Small intestine (tissue), 7 donors: Measurements from ENCODE around the gene NAB1. TPM values are rescaled to one million over a fixed set of nuclear protein-coding genes. Genes with fewer than 3 reads are reported as not detected.

ENCODE experiments used
- DNase-seq, 2 donors: peaks; one replicate each; pipeline versions ENCODE4 v3.0.0 to v3.0.0-alpha.2; 2013
- FAIRE-seq: peaks from 2 replicates; lab custom pipeline; 2012; peaks lifted over from hg19 to GRCh38; lab: Jason Lieb, UNC
- H3K27ac ChIP-seq, 3 donors: one replicate each; pipeline ENCODE4 v1.5.1; 2013; ENCODE audit warnings: low read length in 2 of 3, mild to moderate bottlenecking in 2 of 3, control low read depth in 1 of 3, inconsistent platforms in 1 of 3, low read depth in 1 of 3, moderate library complexity in 1 of 3
- H3K27me3 ChIP-seq, 3 donors: one replicate each; pipeline ENCODE4 v1.6.1; 2013; ENCODE audit warnings: low read length in 3 of 3, inconsistent platforms in 1 of 3; ENCODE audit not compliant: control insufficient read depth in 3 of 3, insufficient read depth in 3 of 3
- H3K36me3 ChIP-seq, 3 donors: one replicate each; pipeline ENCODE4 v1.6.1; 2013; ENCODE audit warnings: low read length in 3 of 3, inconsistent platforms in 1 of 3, low read depth in 1 of 3, mild to moderate bottlenecking in 1 of 3, moderate library complexity in 1 of 3; ENCODE audit not compliant: control insufficient read depth in 3 of 3, insufficient read depth in 2 of 3
- H3K4me1 ChIP-seq, 3 donors: one replicate each; pipeline ENCODE4 v1.6.1; 2013; ENCODE audit warnings: low read length in 2 of 3, inconsistent platforms in 1 of 3, low read depth in 1 of 3, mild to moderate bottlenecking in 1 of 3, moderate library complexity in 1 of 3; ENCODE audit not compliant: control insufficient read depth in 3 of 3, insufficient read depth in 2 of 3
- H3K4me3 ChIP-seq, 3 donors: one replicate each; pipeline ENCODE4 v1.5.1; 2013; ENCODE audit warnings: low read length in 3 of 3, control low read depth in 1 of 3, inconsistent platforms in 1 of 3, low read depth in 1 of 3, mild to moderate bottlenecking in 1 of 3, moderate library complexity in 1 of 3
- H3K9me3 ChIP-seq, 2 donors: one replicate each; pipeline ENCODE4 v1.6.1; 2013; ENCODE audit warnings: low read depth in 1 of 2, low read length in 1 of 2; ENCODE audit not compliant: control insufficient read depth in 2 of 2, insufficient read depth in 1 of 2
- WGBS, 3 donors: extraction: QIAGEN DNeasy Blood & Tissue Kit; methylation state at CpG; one replicate each; pipeline ENCODE4 v1.1.7; 2013; 5-methylcytosine and 5-hydroxymethylcytosine counted together
- polyA plus RNA-seq, 4 donors: library from polyadenylated mRNA; stranded (reverse) in 3 of 4; unstranded in 1 of 4; fragments of 200-250 nt in 3 of 4; fragments of 120-200 nt in 1 of 4; gene quantifications; one replicate each; pipeline versions ENCODE4 v1.2.1 to v1.2.3, GENCODE V29; 2013
- donor health status: healthy with polysubstance abuse.
- donor health status: control.
- donor health status: control.
- donor health status: Bipolar disorder and iron deficiency.
- donor health status: healthy.

The NAB1 gene
- polyA plus RNA-seq, 4 donors = 5.1 to 44.1 (median 11.6) TPM

DNA sequence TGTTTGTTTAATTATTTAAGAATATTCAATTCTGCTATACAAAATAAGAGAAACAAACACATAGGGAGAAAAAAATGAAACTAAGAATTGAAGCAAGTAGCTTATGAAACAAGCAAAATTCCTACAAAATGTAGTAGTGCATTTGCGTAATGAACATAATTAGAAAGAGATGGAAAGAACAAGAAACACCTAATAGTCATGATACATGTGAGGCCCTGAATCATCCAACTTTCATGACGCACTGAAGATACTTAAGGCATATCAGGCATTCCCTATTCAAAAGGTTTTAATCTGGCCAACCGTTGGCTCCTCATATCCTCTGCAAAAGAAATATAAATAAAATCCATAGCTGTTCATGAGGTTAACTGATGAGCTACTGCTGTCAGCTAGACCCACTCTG, 14.5 kb upstream of the NAB1 start:
- DNase-seq = no peak
- WGBS, 3 donors = 90 to 96% (median 95%) methylated on average over 3 of the region's 3 CpGs
- no peaks in the 10 kb centered on the region for H3K27me3 ChIP-seq
- no peaks in the 10 kb centered on the region for H3K4me1 ChIP-seq
- no peak overlapping the region for H3K27ac ChIP-seq
- no peak for FAIRE-seq
- no peak overlapping the region for H3K4me3 ChIP-seq
- no peaks in the 10 kb centered on the region for H3K9me3 ChIP-seq
- H3K36me3 ChIP-seq = no peaks in the 10 kb centered on the region

DNA sequence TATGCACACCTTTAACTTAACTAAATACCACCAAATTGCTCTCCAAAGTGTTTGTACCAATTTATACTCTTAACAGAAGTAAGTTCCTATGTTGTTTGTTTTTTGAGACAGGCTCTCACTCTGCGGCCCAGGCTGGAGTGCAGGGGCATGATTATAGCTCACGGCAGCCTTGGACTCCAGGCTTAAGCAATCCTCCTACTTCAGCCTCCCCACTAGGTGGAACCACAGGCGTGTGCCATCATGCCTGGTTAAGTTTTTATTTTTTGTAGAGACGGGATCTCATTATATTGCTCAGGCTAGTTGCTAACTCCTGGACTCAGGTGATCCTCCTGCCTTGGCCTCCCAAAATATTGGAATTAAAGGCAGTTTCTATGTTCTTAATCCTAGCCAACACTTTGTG, 13.1 kb upstream of the NAB1 start:
- H3K36me3 ChIP-seq = no peaks in the 10 kb centered on the region
- no peaks in the 10 kb centered on the region for H3K9me3 ChIP-seq
- H3K4me1 ChIP-seq = no peaks in the 10 kb centered on the region
- H3K27me3 ChIP-seq = no peaks in the 10 kb centered on the region
- 96 to 98% (median 97%) methylated on average over 4 of the region's 4 CpGs for WGBS, 3 donors
- no peak for FAIRE-seq
- DNase-seq = no peak
- H3K27ac ChIP-seq = no peak overlapping the region
- H3K4me3 ChIP-seq = no peak overlapping the region

DNA sequence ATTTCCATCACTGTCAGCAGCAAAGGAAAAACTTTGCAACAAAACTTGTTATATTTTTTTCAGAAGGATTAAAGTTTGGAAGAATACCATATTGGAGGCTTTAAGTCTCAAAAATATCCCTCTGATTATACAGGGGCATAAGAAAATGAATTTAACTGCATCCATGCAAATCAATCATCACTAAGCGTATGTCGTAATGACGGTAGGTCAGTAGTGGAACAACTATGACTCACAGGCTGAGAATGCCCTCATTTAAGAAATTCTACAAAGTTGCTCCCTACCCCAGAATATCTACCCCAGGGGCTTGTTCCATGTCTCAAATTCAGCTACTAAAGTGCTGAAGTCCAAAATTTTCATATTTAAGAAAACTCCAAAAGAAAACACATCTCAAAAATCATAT, 12.5 kb upstream of the NAB1 start:
- Histone ChIP-seq H3K4me3 (no peak overlapping the region), H3K27me3 (no peaks in the 10 kb centered on the region), H3K36me3 (no peaks in the 10 kb centered on the region), H3K27ac (no peak overlapping the region), H3K4me1 (no peaks in the 10 kb centered on the region), H3K9me3 (no peaks in the 10 kb centered on the region)
- FAIRE-seq (no peak), DNase-seq (no peak)
- WGBS, 3 donors = 62 to 93% (median 77%) methylated on average over 3 of the region's 3 CpGs

DNA sequence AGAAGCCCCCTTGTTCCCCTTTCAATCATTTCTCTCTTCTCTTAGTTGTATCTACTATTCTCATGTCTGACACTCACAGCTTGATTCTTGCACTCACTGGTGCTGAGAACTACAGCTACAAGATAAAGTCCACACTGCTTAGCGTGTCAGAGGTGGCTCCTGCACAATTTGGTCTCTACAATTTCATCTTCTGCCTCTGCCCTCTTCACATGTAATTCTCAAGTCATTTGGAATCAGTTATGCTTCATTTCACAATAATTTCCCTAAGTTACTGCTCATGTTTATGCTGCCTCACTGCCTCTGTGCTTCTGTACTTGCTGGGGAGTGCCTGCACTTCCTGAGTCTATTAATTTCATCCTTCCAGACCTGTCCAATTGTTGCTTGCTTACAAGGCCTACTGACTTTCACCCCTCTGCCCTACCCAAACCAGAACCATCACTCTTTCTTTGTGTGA, 11.6 kb upstream of the NAB1 start:
- Histone ChIP-seq H3K36me3 (no peaks in the 10 kb centered on the region), H3K27ac (no peak overlapping the region), H3K27me3 (no peaks in the 10 kb centered on the region), H3K4me3 (no peak overlapping the region), H3K4me1 (no peaks in the 10 kb centered on the region), H3K9me3 (no peaks in the 10 kb centered on the region)
- peak in 1 of 2 donors; percentile 16 for DNase-seq
- WGBS, 3 donors = 23 to 40% (median 39%) methylated on average over 1 of the region's 1 CpG
- no peak for FAIRE-seq

DNA sequence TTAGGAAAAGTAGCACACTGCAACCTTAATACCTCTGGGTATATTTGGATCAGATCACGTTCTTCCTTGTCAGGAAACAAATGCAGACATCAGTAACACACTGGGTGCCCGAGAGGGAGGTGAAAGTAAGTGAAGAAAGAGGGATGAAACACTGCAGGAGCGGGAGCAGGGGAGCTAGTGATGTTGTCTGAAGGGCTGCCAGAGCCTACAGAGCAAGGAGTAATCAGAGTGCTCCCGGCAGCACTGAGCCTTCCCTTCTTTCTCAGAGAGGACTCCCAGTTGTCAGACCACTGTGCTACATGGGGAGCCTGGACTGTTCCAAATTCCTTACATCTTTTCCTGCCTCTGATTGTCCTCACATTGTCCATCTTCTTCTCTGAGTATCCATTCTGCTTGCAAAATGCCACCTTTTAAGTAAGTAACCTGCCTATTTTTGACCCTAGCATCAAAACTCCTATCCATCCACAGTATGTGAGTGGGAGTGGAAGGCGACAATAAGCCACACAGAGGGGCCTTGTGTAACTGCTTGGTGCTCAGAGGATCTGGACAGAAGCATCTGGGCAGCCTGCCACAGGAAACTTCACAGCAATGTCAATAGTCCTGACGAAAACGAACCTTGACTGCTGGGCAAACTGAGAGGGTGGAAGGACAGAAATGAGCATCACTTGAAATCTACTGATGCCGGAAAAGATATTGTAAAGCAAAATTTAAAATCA, 10.8 kb upstream of the NAB1 start:
- Histone ChIP-seq H3K4me3 (no peak overlapping the region), H3K27me3 (no peaks in the 10 kb centered on the region), H3K27ac (peak overlapping the region in 1 of 3 donors; percentile 14), H3K4me1 (no peaks in the 10 kb centered on the region), H3K9me3 (no peaks in the 10 kb centered on the region), H3K36me3 (no peaks in the 10 kb centered on the region)
- no peak for FAIRE-seq
- DNase-seq = no peak
- 71 to 79% (median 72%) methylated on average over 8 of the region's 8 CpGs for WGBS, 3 donors

DNA sequence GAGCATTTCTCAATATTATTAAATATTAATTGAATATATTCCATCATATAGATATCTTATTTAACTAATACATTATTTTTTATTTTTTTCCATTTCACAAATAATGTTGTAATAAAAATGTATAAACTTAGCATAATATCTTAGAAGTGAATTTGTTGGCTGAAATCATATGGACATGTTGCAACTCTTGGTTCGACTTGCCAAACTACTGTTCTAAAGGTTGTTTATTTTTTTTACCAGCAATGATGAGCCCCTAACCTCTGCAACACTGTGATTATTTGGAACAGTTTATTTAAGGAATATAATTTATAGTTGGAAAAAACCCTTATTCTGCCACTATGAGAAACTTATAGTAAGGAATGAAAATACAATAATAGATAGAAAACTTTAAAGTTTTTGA, 8.8 kb upstream of the NAB1 start:
- FAIRE-seq (no peak), DNase-seq (no peak)
- no peak overlapping the region for H3K27ac ChIP-seq
- WGBS, 3 donors = 75 to 90% (median 85%) methylated on average over 1 of the region's 1 CpG
- no peak overlapping the region for H3K4me3 ChIP-seq
- H3K36me3 ChIP-seq = no peaks in the 10 kb centered on the region
- no peaks in the 10 kb centered on the region for H3K9me3 ChIP-seq
- H3K27me3 ChIP-seq = no peaks in the 10 kb centered on the region
- no peaks in the 10 kb centered on the region for H3K4me1 ChIP-seq

DNA sequence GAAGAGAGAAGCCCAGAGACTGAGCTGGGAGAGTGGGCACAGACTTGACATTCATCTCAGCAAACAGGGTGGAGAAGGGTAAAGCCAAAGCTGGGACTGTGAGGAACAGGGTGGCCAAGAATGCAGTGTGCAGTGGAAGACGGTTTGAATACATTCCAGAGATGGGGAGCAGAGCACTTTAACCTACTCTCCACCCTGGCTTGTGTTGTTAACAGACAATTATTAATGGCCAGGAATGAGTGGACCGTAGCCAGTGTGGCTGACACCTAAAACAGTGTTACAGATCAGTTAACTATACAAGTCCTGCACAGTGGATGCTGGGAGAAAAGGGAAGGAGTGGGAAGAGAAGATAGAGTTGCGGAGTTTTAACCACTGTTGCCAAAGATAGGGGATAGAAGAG, 7.4 kb upstream of the NAB1 start:
- no peak for FAIRE-seq
- Histone ChIP-seq H3K27ac (no peak overlapping the region), H3K9me3 (no peaks in the 10 kb centered on the region)

DNA sequence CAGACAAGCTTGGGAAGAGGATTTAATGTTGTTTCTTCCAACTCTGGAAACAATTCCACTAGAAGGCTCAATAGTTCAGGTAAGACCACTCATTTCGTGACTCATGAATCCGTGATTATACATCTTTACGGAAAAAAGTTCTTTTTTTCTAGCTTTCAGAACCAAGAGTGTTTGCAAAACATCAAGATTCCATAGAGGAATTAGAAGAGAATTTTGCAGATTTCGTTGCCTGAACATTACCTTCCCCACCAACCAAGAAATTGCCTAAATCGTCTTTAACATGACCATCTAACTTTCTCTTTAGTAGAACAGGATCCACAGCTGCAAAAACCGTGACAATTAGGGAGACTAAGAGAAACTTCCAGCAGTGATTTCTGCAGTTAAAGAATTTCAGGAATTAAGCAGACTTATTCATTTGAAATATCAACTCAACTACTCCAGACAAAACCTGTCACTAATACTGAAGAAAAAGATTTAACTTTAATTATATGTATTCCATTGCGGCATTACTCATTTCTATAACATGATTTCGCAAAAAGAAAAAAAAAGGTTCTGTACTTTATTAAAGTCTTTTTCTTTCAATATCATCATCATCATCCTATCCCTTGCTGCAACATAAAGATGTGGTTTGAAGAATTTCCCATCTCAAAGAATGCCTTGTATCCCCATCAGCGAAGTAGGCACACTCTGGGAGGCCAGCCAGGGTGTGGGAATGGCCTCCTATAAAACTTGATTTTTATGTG, 1.9 kb upstream of the NAB1 start:
- FAIRE-seq = no peak
- no peaks in the 10 kb centered on the region for H3K27me3 ChIP-seq
- H3K9me3 ChIP-seq = no peaks in the 10 kb centered on the region
- no peak overlapping the region for H3K4me3 ChIP-seq
- peaks cover 0 to 2% (median 0%) of the 10 kb centered on the region in 3 donors for H3K4me1 ChIP-seq
- H3K27ac ChIP-seq = no peak overlapping the region
- no peaks in the 10 kb centered on the region for H3K36me3 ChIP-seq
- DNase-seq = no peak
- 63 to 75% (median 74%) methylated on average over 9 of the region's 9 CpGs for WGBS, 3 donors

More for the DNA sequence above, 7.4 kb upstream of the NAB1 start:
- WGBS, 3 donors = 77 to 83% (median 81%) methylated on average over 3 of the region's 3 CpGs
- H3K36me3 ChIP-seq = no peaks in the 10 kb centered on the region
- DNase-seq = no peak
- H3K4me3 ChIP-seq = no peak overlapping the region
- no peaks in the 10 kb centered on the region for H3K27me3 ChIP-seq
- H3K4me1 ChIP-seq = no peaks in the 10 kb centered on the region
